ENCODE data around the gene CLSTN2. TPM values are rescaled to one million over a fixed set of nuclear protein-coding genes. Genes with fewer than 3 reads are reported as not detected.

CLSTN2 gene
- total RNA-seq, 1 experiment from 2014 or later: 0.68 TPM

DNA sequence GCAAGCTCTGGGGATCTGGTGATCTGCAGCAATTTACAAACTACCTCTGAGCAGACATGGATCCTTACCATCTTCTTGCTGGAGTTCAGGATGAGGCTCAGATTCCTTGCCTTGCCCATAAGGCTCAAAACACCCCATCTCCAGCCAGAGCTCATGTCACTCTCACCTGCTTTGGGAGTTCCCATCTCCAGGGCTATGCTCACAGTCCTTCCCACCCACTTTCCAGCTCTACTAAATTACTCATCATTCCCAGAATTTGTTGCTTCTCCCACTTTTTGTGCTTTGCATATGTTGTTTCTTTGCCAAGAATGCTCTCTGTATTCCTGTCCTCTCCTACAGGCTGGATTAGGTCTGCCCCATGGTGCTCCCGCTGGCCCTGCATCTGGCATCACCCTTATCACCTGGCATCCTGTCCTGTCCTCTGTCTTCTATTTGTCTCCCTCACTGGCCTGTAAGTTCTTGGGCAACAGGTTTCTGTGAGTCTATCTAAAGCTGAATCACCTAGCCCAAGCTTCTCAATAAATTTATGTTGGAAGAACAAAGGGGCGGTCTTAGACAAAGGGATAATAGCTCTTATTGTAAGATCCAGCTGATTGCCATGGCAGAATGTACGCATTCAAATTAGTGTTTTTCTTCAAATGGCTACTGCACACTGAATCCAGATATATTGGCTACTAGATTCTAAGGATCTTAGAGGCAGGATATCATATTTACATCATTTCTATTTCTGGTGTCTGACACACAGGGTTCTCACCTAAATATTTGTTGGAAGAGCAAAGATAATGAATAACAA lies 179.2 kb downstream of the CLSTN2 start:
- Histone ChIP-seq H3K9me3 (ENCODE audit: control insufficient read depth, low read depth, low read length) (no peaks in the 10 kb centered on the region), H2BK5ac (ENCODE audit: insufficient read length, low read length) (no peak overlapping the region), H3K23me2 (ENCODE audit: insufficient read length, low read depth, low read length, poor library complexity, severe bottlenecking) (no peaks in the 10 kb centered on the region), H3K56ac (ENCODE audit: insufficient read length, low read depth, low read length) (no peak overlapping the region), H2BK15ac (ENCODE audit: low read depth, low read length) (no peak overlapping the region), H3K18ac (ENCODE audit: insufficient read length, low read depth, low read length) (no peak overlapping the region), H3K79me1 (ENCODE audit: insufficient read depth, low read depth, low read length, poor library complexity, severe bottlenecking) (no peaks in the 10 kb centered on the region), H2AK5ac (ENCODE audit: insufficient read length, low read length) (no peak overlapping the region), H2BK12ac (ENCODE audit: insufficient read length, low read depth, low read length) (no peak overlapping the region), H2BK20ac (ENCODE audit: low read depth, low read length, poor library complexity, severe bottlenecking) (no peak overlapping the region), H4K5ac (ENCODE audit: insufficient read length, low read depth, low read length) (no peak overlapping the region), H3K27ac (ENCODE audit: insufficient read length, low read depth, low read length) (no peak overlapping the region), H3K4me1 (ENCODE audit: insufficient read depth, low read length) (no peaks in the 10 kb centered on the region), H3K79me2 (ENCODE audit: insufficient read depth, low read length) (no peaks in the 10 kb centered on the region), H3K14ac (ENCODE audit: insufficient read depth, low read length) (no peak overlapping the region), H4K20me1 (ENCODE audit: control insufficient read depth, insufficient read depth, insufficient read length) (no peaks in the 10 kb centered on the region), H3K27me3 (ENCODE audit: insufficient read depth, low read length) (no peaks in the 10 kb centered on the region), H3K9ac (ENCODE audit: extremely low read depth, insufficient read length, low read length) (no peak overlapping the region), H2BK120ac (ENCODE audit: low read depth, low read length, poor library complexity, severe bottlenecking) (no peak overlapping the region), H2AFZ (ENCODE audit: low read length) (no peak overlapping the region), H3K23ac (ENCODE audit: insufficient read length, low read depth, low read length) (no peak overlapping the region), H3K4ac (ENCODE audit: low read depth, low read length) (no peak overlapping the region), H3T11ph (ENCODE audit: low read length) (no peak overlapping the region), H3K4me2 (ENCODE audit: insufficient read depth, insufficient read length, low read length) (no peak overlapping the region), H4K91ac (ENCODE audit: insufficient read length, low read depth, low read length) (no peak overlapping the region), H4K8ac (replicated peaks; ENCODE audit: insufficient read length, low read depth, low read length) (no peak overlapping the region)
- H3K36me3 Mint-ChIP-seq (ENCODE audit: insufficient read depth in 1 of 3, low read depth in 3 of 3): no peaks in the 10 kb centered on the region
- H3K9me3 Mint-ChIP-seq: no peaks in the 10 kb centered on the region
- H3K4me1 Mint-ChIP-seq: peaks cover 9 to 10% of the 10 kb centered on the region in 2 experiments
- TF ChIP-seq, protein P1, sequence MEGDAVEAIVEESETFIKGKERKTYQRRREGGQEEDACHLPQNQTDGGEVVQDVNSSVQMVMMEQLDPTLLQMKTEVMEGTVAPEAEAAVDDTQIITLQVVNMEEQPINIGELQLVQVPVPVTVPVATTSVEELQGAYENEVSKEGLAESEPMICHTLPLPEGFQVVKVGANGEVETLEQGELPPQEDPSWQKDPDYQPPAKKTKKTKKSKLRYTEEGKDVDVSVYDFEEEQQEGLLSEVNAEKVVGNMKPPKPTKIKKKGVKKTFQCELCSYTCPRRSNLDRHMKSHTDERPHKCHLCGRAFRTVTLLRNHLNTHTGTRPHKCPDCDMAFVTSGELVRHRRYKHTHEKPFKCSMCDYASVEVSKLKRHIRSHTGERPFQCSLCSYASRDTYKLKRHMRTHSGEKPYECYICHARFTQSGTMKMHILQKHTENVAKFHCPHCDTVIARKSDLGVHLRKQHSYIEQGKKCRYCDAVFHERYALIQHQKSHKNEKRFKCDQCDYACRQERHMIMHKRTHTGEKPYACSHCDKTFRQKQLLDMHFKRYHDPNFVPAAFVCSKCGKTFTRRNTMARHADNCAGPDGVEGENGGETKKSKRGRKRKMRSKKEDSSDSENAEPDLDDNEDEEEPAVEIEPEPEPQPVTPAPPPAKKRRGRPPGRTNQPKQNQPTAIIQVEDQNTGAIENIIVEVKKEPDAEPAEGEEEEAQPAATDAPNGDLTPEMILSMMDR (conservative IDR thresholded peaks at IDR 0.05): no peak
- no peak for DNase-seq
- peaks cover 3% of the 10 kb centered on the region for H3K27me3 Mint-ChIP-seq (ENCODE audit: low read depth)
- no peak overlapping the region for H3K4me3 Mint-ChIP-seq
- H3K27ac Mint-ChIP-seq: no peak overlapping the region
- WGBS (ENCODE audit: extremely low coverage, insufficient read length, low lambda C conversion rate): no CpG with 5 or more reads among the region's 3 CpGs

Measured in H9 (cell line).